GM12878 (cell line): Measurements from ENCODE around the gene MTMR3.

Experiments used
- ATF3 ChIP-seq: IDR thresholded peaks from 2 replicates; pipeline ENCODE4 v1.6.1; 2011; ENCODE audit warnings: low read depth, mild to moderate bottlenecking, low read length, moderate library complexity, borderline replicate concordance; ENCODE audit errors: extremely low read depth
- CTCF ChIP-seq, 3 experiments: IDR thresholded peaks in 2 of 3; conservative IDR thresholded peaks in 1 of 3; 2 replicates each; pipeline ENCODE4 v1.5.1; 2011; ENCODE audit warnings: low read depth in 3 of 3, low read length in 3 of 3, mild to moderate bottlenecking in 3 of 3, control low read depth in 2 of 3, moderate library complexity in 2 of 3, inconsistent platforms in 1 of 3, mixed read lengths in 1 of 3; ENCODE audit not compliant: control insufficient read depth in 2 of 3, insufficient read depth in 1 of 3; ENCODE audit errors: extremely low read depth in 1 of 3
- MXI1 ChIP-seq: fragments of 150-350 bp; IDR thresholded peaks from 2 replicates; pipeline ENCODE4 v1.6.1; 2011; ENCODE audit warnings: low read depth, mild to moderate bottlenecking, inconsistent platforms, low read length, improper control_type of control experiment
- MYC ChIP-seq: IDR thresholded peaks from 2 replicates; pipeline ENCODE4 v1.6.1; 2011; ENCODE audit warnings: mild to moderate bottlenecking, low read length, moderate library complexity, inconsistent platforms; ENCODE audit not compliant: insufficient read depth, insufficient replicate concordance, insufficient read length, severe bottlenecking
- PRDM15 ChIP-seq: fragments of 450-650 bp; formaldehyde crosslinking; IDR thresholded peaks from 2 replicates; pipeline ENCODE4 v1.4.0; 2020; ENCODE audit warnings: mild to moderate bottlenecking, moderate library complexity
- REST ChIP-seq: IDR thresholded peaks from 2 replicates; pipeline ENCODE4 v1.6.1; 2012; ENCODE audit warnings: mild to moderate bottlenecking, low read depth, low read length
- YY1 ChIP-seq: IDR thresholded peaks from 2 replicates; pipeline ENCODE4 v1.6.1; 2011; ENCODE audit warnings: low read depth, mild to moderate bottlenecking, low read length

- TF ChIP-seq MYC = no peak
- no peak for TF ChIP-seq ATF3
- TF ChIP-seq YY1 = no peak
- no peak for TF ChIP-seq PRDM15 (CRISPR knock-in tag)
- TF ChIP-seq REST = no peak
- TF ChIP-seq MXI1 = no peak
- no peak for TF ChIP-seq CTCF (IDR thresholded peaks at IDR 0.05 in 2 of 3, conservative IDR thresholded peaks at IDR 0.05 in 1 of 3; ENCODE audit: control insufficient read depth in 2 of 3, extremely low read depth in 1 of 3, insufficient read depth in 1 of 3, low read depth in 3 of 3, low read length in 3 of 3)
These were observed 34.9 kb upstream of the MTMR3 start for GRCh38 chr22:29848111-29848510.
